Neuron (in vitro differentiated cells): ENCODE results near the gene KCNIP4.
"Not testable (repeated sequence)": the region's sequence is repeated elsewhere in the genome, so short reads cannot be mapped to it uniquely, and the experiment has no call there.

Experiments
- H2AFZ ChIP-seq: one replicate; pipeline ENCODE4 v1.6.1; 2013; ENCODE audit warnings: low read depth, mild to moderate bottlenecking, inconsistent platforms, low read length, moderate library complexity
- H3K27me3 ChIP-seq: one replicate; pipeline ENCODE4 v1.6.1; 2013; ENCODE audit warnings: low read length; ENCODE audit not compliant: insufficient read depth
- H3K36me3 ChIP-seq: one replicate; pipeline ENCODE4 v1.6.1; 2013; ENCODE audit warnings: low read length; ENCODE audit not compliant: insufficient read depth
- H3K4me1 ChIP-seq: one replicate; pipeline ENCODE4 v1.6.1; 2013; ENCODE audit warnings: low read length; ENCODE audit not compliant: insufficient read depth
- H3K4me3 ChIP-seq: 2 replicates; pipeline ENCODE4 v1.5.1; 2013; ENCODE audit warnings: mild to moderate bottlenecking, low read length, moderate library complexity
- H3K9me3 ChIP-seq: one replicate; pipeline ENCODE4 v1.6.1; 2013; ENCODE audit warnings: low read length

The KCNIP4 gene

DNA sequence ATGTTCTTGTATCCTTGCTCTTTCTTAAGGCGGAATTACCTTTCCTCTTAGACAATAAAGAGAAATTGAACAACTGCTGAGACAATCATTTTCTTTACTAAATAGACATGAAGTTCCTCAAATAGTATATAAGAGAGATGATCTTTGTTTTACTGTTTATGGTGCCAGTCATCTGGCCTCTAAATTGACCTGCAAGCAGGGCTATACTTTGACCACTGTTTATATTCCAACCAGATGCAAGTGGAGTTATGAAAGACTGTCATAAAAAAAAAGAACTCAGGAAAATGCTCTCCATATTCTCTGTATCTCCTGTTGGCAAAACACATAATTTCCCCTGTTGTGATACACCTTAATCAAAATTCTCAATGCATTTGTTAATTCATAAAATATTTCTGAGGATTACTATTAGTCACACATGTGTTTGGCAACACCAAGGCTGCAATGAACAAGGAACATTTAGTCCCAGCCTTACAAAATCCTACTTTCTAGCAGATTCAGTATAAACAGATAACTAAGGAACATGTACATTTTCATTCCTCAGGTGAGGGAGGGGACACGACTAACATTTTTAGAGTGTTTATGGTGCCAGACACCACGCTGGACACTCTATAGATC, 562.3 kb downstream of the KCNIP4 start:
- Histone ChIP-seq H3K36me3 (no peaks in the 10 kb centered on the region), H3K27me3 (no peaks in the 10 kb centered on the region), H2AFZ (no peak overlapping the region), H3K4me3 (no peak overlapping the region), H3K9me3 (peaks cover 4% of the 10 kb centered on the region), H3K4me1 (no peaks in the 10 kb centered on the region)

DNA sequence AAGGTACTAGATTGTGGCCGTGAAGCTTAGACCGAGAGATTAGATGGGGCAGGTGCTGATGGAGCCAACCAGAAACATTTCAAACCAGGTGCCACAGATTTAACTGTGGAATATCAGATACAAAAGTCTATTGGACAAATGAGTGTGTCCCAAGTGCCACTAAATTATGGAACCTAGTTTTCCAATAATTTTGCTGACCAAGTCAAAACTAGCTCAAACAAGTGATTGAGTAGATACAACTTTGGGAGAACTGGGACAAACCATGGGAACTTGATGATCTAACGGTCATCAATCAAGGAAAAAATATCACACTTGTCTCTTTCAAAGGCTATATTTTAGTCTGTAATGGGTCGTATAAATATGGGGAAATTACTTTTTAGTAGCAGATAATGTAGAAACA, 562.9 kb downstream of the KCNIP4 start:
- Histone ChIP-seq H3K36me3 (no peaks in the 10 kb centered on the region), H3K27me3 (no peaks in the 10 kb centered on the region), H3K4me1 (no peaks in the 10 kb centered on the region), H3K9me3 (peaks cover 4% of the 10 kb centered on the region), H2AFZ (no peak overlapping the region), H3K4me3 (no peak overlapping the region)

DNA sequence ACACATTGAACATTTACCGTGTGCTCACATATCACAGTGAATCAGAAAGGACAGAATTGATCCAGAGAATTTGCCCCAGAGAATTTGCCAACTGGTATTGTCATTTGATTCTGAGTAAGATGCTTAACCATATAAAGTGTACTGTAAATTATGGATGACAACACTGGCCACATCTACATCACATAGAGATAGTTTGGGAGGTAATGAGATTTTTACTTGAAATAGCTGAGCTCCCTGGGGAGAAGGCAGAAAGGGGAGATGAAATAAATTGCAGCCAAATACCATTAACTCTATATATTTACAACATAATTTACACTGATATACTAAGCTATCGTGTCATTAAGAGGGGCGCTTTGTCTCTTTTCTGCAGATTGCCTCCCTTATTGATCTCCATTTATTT, 564.0 kb downstream of the KCNIP4 start:
- H3K9me3 ChIP-seq, result peaks cover 4% of the 10 kb centered on the region
- H3K27me3 ChIP-seq, result no peaks in the 10 kb centered on the region
- H3K4me3 ChIP-seq, result no peak overlapping the region
- H3K36me3 ChIP-seq, result no peaks in the 10 kb centered on the region
- no peaks in the 10 kb centered on the region for H3K4me1 ChIP-seq
- no peak overlapping the region for H2AFZ ChIP-seq

DNA sequence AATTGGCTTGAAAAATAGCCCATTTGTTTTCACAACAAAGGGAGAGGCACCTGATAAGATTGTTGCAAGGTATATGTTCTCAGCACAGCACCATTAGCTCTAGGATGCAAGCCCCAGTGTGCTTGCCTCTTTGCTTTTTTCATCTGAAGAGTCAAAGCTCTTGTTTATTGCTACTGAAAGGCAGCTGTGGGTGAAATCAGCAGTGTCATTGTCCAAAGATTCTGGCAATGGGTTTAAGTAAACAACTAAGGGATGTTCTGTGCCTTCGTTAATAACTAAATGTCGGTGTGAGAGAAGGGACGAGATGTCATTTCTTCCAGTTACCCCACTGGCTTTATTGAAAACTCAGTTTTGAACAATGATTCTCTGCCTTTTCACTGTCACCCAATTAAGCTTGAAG, 567.7 kb downstream of the KCNIP4 start:
- Histone ChIP-seq H3K36me3 (no peaks in the 10 kb centered on the region), H2AFZ (no peak overlapping the region), H3K4me1 (no peaks in the 10 kb centered on the region), H3K27me3 (no peaks in the 10 kb centered on the region), H3K9me3 (peaks cover 4% of the 10 kb centered on the region), H3K4me3 (no peak overlapping the region)

DNA sequence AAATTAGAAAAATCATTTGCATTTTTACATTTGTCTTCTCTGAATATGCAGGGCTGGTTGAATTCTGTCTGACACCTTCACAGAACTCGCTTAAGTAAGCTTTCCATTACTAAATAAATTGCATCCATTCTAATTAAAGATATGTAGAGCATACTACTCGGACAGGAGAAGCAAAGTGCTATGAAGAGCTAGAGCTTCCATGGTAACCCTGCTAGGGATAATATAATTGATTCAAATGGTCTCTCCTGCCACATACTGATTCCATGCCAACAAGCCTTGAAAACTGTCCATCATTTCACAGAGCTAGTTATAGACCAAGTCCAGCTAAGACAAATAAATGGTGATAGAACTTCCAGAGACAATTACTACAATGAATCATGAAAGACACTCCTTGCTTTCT, 571.5 kb downstream of the KCNIP4 start:
- H2AFZ ChIP-seq, result no peak overlapping the region
- H3K9me3 ChIP-seq, result no peaks in the 10 kb centered on the region
- H3K4me1 ChIP-seq, result no peaks in the 10 kb centered on the region
- no peaks in the 10 kb centered on the region for H3K36me3 ChIP-seq
- H3K4me3 ChIP-seq, result no peak overlapping the region
- H3K27me3 ChIP-seq, result no peaks in the 10 kb centered on the region

DNA sequence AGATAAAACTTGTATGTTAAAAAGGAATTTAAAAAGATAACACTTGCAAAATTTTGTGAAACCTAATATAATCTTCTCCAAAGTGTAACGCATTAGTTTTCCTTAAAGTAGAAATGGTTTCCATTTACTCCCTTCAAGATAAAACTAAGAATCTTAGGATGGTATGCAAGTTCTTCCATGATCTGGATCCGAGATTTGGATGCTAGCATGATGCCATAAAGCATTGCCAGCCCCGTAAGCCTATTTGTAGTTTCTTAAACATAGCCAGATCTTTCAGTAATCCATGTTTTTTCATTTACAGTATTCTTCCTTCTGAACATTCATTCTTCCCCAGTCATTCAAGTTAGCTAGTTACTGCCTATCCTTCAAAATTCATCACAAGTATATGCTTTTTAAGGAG, 572.4 kb downstream of the KCNIP4 start:
- Histone ChIP-seq H2AFZ (no peak overlapping the region), H3K27me3 (no peaks in the 10 kb centered on the region), H3K4me3 (no peak overlapping the region), H3K9me3 (no peaks in the 10 kb centered on the region), H3K36me3 (no peaks in the 10 kb centered on the region), H3K4me1 (no peaks in the 10 kb centered on the region)

DNA sequence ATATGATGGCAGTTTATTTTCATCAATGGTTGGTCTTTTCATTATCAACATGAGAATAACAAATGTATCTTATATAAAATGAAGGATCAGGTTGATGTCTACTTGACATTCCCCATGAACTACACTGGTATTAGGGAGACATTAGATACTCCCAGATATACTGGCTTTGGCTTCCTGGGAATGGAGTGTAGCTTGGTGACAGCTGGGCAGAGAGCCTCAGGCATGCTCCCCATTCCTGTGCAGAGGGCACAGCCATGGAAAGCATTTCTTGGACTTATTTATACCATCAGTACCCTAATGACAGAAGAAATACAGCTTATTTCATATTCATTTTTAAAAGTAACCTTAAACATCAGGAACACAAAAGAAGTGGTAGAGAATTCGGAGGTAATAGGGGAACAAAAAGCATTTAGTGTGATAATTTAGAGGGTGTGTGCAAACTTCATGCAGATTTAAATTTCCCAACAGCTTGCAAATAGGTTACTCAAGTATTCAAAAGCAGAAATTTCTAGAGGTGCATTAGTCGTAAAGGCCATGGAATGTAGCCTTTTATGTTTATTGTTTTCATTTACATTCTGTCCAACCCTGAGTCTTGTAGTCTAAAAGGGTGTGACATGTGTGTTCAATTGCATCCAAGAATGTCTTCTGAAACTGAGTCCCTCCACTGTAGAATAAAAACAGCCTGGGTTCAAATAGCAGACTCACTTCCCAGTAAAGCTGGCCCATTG, 573.8 kb downstream of the KCNIP4 start:
- no peaks in the 10 kb centered on the region for H3K27me3 ChIP-seq
- H3K4me3 ChIP-seq, result no peak overlapping the region
- no peak overlapping the region for H2AFZ ChIP-seq
- H3K4me1 ChIP-seq, result no peaks in the 10 kb centered on the region
- no peaks in the 10 kb centered on the region for H3K9me3 ChIP-seq
- no peaks in the 10 kb centered on the region for H3K36me3 ChIP-seq

DNA sequence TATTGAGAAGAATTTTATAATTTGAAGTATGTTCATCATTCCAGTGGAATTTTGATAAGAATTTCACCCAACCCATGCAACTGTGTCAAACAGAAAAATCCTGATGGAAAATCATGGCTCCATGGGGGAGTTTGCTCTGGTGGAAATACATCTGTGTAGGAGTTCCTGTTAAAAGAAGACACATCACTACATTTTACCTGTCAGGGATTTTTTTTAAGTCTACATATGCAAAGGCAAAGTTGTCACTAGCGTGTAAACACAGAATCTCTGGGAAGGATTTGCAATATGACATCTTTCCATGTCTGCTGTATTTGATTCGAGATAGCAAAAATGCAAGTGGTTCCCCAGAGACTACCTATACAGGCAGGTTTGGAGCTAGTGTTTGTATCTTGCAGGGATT, 581.0 kb downstream of the KCNIP4 start:
- no peaks in the 10 kb centered on the region for H3K4me1 ChIP-seq
- H3K36me3 ChIP-seq, result no peaks in the 10 kb centered on the region
- no peaks in the 10 kb centered on the region for H3K27me3 ChIP-seq
- no peak overlapping the region for H2AFZ ChIP-seq
- H3K9me3 ChIP-seq, result no peaks in the 10 kb centered on the region
- H3K4me3 ChIP-seq, result no peak overlapping the region

DNA sequence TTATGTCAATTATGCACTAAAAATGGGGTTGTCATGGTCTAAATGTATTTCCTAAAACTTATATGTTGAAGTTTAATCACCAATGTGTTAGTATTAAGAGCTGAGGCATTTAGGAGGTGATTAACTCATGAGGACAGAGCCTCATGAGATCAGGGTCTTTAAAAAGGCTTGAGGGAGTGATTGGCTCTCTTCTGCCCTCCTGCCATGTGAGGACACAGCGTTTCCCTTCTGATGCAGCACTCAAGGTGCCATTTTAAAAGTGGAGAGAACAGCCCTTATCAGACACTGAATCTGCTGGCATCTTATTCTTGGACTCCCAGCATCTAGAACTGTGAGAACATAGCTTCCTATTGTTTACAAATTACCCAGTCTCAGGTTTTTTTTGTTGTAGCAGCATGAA, 581.7 kb downstream of the KCNIP4 start:
- Histone ChIP-seq H2AFZ (no peak overlapping the region), H3K36me3 (no peaks in the 10 kb centered on the region), H3K27me3 (no peaks in the 10 kb centered on the region), H3K4me3 (no peak overlapping the region), H3K9me3 (no peaks in the 10 kb centered on the region), H3K4me1 (no peaks in the 10 kb centered on the region)

DNA sequence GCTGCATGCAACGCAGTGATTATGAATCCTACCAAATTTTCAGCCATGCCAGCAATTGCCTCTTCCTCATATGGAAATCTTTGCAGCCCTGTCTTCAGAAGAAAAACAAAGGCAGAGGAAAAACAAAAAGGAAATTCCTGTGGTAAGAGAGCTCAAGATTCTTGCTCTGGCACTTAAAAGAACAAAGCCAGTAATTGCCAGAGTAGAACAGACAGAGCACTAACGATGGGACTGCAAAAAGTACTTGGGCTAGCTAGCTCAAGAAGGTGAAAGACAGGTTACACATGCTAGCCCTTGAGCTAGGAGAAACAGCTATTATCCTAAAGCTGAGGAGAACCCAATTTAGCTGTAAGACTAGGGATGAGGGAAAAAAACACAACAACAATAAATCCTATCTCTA, 582.3 kb downstream of the KCNIP4 start:
- Histone ChIP-seq H3K27me3 (no peaks in the 10 kb centered on the region), H3K4me1 (no peaks in the 10 kb centered on the region), H3K36me3 (no peaks in the 10 kb centered on the region), H3K9me3 (no peaks in the 10 kb centered on the region), H3K4me3 (no peak overlapping the region), H2AFZ (no peak overlapping the region)

DNA sequence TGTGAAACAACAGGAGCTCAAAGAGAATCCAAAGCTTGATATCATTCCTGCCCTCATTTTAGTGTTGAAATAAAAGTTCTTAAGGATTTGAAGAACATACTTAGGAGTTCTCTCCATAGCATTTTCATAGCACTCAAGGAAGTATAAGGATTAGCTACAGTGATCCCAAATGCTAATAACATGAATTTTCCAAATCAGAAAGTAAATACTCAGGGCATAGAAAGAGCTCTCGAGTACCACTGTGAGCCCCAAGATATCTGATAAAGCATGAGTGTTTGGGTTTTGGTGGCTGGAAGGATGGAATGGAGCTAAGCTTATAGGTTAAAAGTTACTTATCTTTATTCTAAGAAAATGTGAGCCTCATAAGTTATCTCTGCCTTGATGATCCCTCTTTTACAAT, 584.9 kb downstream of the KCNIP4 start:
- no peaks in the 10 kb centered on the region for H3K27me3 ChIP-seq
- no peak overlapping the region for H3K4me3 ChIP-seq
- no peaks in the 10 kb centered on the region for H3K36me3 ChIP-seq
- no peak overlapping the region for H2AFZ ChIP-seq
- no peaks in the 10 kb centered on the region for H3K9me3 ChIP-seq
- no peaks in the 10 kb centered on the region for H3K4me1 ChIP-seq

DNA sequence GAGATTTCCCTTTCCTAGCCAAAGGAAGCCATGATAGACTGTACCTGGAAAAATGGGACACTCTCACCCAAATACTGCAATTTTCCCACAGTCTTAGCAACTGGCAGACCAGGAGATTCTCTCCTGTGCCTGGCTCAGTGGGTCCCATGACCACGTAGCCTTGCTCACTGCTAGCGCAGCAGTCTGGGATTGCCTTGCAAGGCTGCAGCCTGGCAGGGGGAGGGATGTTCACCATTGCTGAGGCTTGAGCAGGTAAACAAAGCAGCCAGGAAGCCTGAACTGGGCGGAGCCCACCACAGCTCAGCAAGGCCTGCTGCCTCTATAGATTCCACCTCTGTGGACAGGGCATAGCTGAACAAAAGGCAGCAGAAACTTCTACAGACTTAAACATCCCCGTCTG, 596.2 kb downstream of the KCNIP4 start:
- H3K4me1 ChIP-seq, H3K9me3 ChIP-seq, H2AFZ ChIP-seq: not testable (repeated sequence)

DNA sequence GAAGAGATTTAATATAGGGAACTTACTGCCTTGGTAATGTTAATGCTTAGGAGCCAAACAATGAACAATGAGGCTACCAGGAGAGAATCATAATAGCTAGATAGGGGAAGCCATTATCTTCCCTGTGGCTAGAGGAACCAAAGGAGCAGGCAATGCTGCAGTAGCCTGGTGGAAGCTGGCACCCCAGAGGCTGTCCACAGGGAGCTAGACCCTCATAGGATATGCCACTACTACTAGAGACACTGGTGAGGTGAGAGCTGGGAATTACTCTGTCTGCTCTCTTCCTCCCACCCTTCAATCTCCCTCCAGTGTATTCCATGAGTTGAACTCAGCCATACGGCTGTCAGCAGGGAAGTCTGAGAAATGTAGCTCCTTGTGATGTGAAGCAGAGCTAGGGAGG, 601.4 kb downstream of the KCNIP4 start:
- Histone ChIP-seq H2AFZ (no peak overlapping the region), H3K9me3 (no peaks in the 10 kb centered on the region), H3K27me3 (no peaks in the 10 kb centered on the region), H3K36me3 (no peaks in the 10 kb centered on the region), H3K4me1 (no peaks in the 10 kb centered on the region), H3K4me3 (no peak overlapping the region)

More for the DNA sequence above, 596.2 kb downstream of the KCNIP4 start:
- not testable (repeated sequence) for H3K4me3 ChIP-seq, H3K36me3 ChIP-seq, H3K27me3 ChIP-seq
